Measurements from ENCODE around the gene KCND2.
"Not testable (repeated sequence)": the region's sequence is repeated elsewhere in the genome, so short reads cannot be mapped to it uniquely, and the experiment has no call there.

Gene KCND2

DNA sequence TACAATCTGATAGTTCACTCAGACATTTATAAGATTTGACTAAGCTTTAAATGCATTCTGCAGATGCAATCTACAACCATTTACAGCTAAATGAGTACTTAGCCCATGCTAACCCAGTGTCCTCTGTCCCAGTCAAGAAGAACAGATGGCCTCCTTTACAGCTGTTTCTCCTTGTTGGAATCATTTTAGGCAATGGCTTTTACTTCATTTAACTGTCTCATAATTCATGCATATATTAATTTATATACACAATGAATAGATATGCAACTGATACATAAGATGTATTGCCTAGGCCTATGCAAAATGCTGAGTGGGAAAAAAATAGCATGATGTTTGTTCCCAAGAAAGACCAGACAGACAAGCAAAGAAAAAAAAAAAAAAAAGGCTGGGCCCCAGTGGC, 502.8 kb downstream of the KCND2 start:
- in situ Hi-C loops (cut with MboI; ENCODE audit: low sequenced_read_pairs) = loop anchor here (25.0 kb wide), 1 partner anchor 312 kb away; no protein-coding TSS in a partner anchor
- H3K4me3 ChIP-seq = no peak overlapping the region

GRCh38 chr7:120779078-120779477, 506.1 kb downstream of the KCND2 start:
- not testable (repeated sequence) for H3K9me3 ChIP-seq; H3K4me1 ChIP-seq; H3K4me3 ChIP-seq; DNase-seq (ENCODE audit: low spot score in 2 of 2); H3K36me3 ChIP-seq (replicated peaks); H3K27me3 ChIP-seq (ENCODE audit: low read depth)
- in situ Hi-C loops (cut with MboI; ENCODE audit: low sequenced_read_pairs) = loop anchor here (25.0 kb wide), 1 partner anchor 308 kb away; no protein-coding TSS in a partner anchor

More for the DNA sequence above, 502.8 kb downstream of the KCND2 start:
- no peak for DNase-seq (ENCODE audit: low spot score in 2 of 2)
- H3K27me3 ChIP-seq (ENCODE audit: low read depth) = peaks cover 3% of the 10 kb centered on the region; the same call in 1 of the 2 replicates
- no peaks in the 10 kb centered on the region for H3K9me3 ChIP-seq
- H3K4me1 ChIP-seq = no peaks in the 10 kb centered on the region
- no peaks in the 10 kb centered on the region for H3K36me3 ChIP-seq (replicated peaks)

- not testable (repeated sequence) for H3K27me3 ChIP-seq (ENCODE audit: low read depth); H3K36me3 ChIP-seq (replicated peaks); DNase-seq (ENCODE audit: low spot score in 2 of 2); H3K4me3 ChIP-seq; H3K9me3 ChIP-seq; H3K4me1 ChIP-seq
- in situ Hi-C loops (cut with MboI; ENCODE audit: low sequenced_read_pairs) = loop anchor here (25.0 kb wide), 1 partner anchor 307 kb away; no protein-coding TSS in a partner anchor
Observed at GRCh38 chr7:120780451-120780850, 507.5 kb downstream of the KCND2 start.

- H3K4me1 ChIP-seq = no peaks in the 10 kb centered on the region
- H3K9me3 ChIP-seq = no peaks in the 10 kb centered on the region
- no peak for DNase-seq (ENCODE audit: low spot score in 2 of 2)
- H3K36me3 ChIP-seq (replicated peaks) = no peaks in the 10 kb centered on the region
- in situ Hi-C loops (cut with MboI; ENCODE audit: low sequenced_read_pairs) = loop anchor here (25.0 kb wide), 1 partner anchor 306 kb away; no protein-coding TSS in a partner anchor
- H3K4me3 ChIP-seq = no peak overlapping the region
- no peaks in the 10 kb centered on the region for H3K27me3 ChIP-seq (ENCODE audit: low read depth)
Observed at GRCh38 chr7:120780938-120781337, 508.0 kb downstream of the KCND2 start.

DNA sequence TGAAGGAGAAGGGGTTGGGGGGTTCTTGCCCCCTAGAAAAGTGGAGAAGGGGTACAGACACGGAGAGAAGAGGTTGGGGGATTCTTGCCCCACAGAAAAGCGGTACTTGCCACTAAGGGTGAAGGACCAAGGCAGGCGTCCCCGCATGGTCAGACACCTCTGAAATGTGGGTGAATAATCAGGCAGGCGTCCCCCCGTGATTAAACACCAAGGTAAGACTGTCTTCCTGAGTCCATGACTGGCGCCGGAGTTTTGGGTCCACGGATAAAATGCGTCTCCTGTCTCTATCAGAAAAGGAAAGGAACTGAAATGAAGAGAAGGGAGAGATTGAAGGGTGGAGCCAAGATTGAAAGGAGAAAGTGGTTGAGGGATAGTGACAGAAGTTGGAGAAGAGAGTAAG, 508.9 kb downstream of the KCND2 start:
- H3K4me1 ChIP-seq; DNase-seq (ENCODE audit: low spot score in 2 of 2); H3K36me3 ChIP-seq (replicated peaks); H3K4me3 ChIP-seq; H3K9me3 ChIP-seq; H3K27me3 ChIP-seq (ENCODE audit: low read depth): not testable (repeated sequence)
- in situ Hi-C loops (cut with MboI; ENCODE audit: low sequenced_read_pairs) = loop anchor here (25.0 kb wide), 1 partner anchor 305 kb away; no protein-coding TSS in a partner anchor

- in situ Hi-C loops (cut with MboI; ENCODE audit: low sequenced_read_pairs) = loop anchor here (25.0 kb wide), 1 partner anchor 304 kb away; no protein-coding TSS in a partner anchor
- no peaks in the 10 kb centered on the region for H3K27me3 ChIP-seq (ENCODE audit: low read depth)
- H3K36me3 ChIP-seq (replicated peaks) = no peaks in the 10 kb centered on the region
- H3K4me1 ChIP-seq = no peaks in the 10 kb centered on the region
- no peak for DNase-seq (ENCODE audit: low spot score in 2 of 2)
- no peaks in the 10 kb centered on the region for H3K9me3 ChIP-seq
- no peak overlapping the region for H3K4me3 ChIP-seq
Observed at GRCh38 chr7:120783273-120783672, 510.3 kb downstream of the KCND2 start.

DNA sequence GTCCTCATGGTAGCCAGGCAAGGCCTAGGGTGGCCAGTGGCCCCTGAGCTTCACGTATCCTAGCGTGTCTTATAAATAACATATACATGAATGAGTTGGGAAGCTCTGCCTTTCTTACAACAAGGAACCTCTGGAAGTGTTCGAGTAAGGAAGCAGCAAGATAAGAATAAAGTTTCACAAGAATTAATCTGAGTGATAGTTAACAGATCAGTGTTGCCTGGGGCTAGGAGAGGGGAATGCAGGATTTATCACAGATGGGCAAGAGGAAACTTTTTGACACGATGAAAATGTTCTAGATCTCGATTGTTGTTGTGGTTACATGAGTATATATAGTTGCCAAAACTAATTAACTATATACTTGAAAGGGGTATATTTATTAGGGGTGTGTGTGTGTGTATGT, 510.7 kb downstream of the KCND2 start:
- H3K27me3 ChIP-seq (ENCODE audit: low read depth) = no peaks in the 10 kb centered on the region
- no peak for DNase-seq (ENCODE audit: low spot score in 2 of 2)
- no peaks in the 10 kb centered on the region for H3K9me3 ChIP-seq
- H3K4me1 ChIP-seq = no peaks in the 10 kb centered on the region
- in situ Hi-C loops (cut with MboI; ENCODE audit: low sequenced_read_pairs) = loop anchor here (25.0 kb wide), 1 partner anchor 304 kb away; no protein-coding TSS in a partner anchor
- no peak overlapping the region for H3K4me3 ChIP-seq
- no peaks in the 10 kb centered on the region for H3K36me3 ChIP-seq (replicated peaks)

GRCh38 chr7:120785095-120785494, 512.1 kb downstream of the KCND2 start:
- no peak for DNase-seq (ENCODE audit: low spot score in 2 of 2)
- Histone ChIP-seq H3K36me3 (replicated peaks) (no peaks in the 10 kb centered on the region), H3K27me3 (ENCODE audit: low read depth) (no peaks in the 10 kb centered on the region), H3K9me3 (no peaks in the 10 kb centered on the region), H3K4me1 (no peaks in the 10 kb centered on the region), H3K4me3 (no peak overlapping the region)
- in situ Hi-C loops (cut with MboI; ENCODE audit: low sequenced_read_pairs) = loop anchor here (25.0 kb wide), 1 partner anchor 302 kb away; no protein-coding TSS in a partner anchor

DNA sequence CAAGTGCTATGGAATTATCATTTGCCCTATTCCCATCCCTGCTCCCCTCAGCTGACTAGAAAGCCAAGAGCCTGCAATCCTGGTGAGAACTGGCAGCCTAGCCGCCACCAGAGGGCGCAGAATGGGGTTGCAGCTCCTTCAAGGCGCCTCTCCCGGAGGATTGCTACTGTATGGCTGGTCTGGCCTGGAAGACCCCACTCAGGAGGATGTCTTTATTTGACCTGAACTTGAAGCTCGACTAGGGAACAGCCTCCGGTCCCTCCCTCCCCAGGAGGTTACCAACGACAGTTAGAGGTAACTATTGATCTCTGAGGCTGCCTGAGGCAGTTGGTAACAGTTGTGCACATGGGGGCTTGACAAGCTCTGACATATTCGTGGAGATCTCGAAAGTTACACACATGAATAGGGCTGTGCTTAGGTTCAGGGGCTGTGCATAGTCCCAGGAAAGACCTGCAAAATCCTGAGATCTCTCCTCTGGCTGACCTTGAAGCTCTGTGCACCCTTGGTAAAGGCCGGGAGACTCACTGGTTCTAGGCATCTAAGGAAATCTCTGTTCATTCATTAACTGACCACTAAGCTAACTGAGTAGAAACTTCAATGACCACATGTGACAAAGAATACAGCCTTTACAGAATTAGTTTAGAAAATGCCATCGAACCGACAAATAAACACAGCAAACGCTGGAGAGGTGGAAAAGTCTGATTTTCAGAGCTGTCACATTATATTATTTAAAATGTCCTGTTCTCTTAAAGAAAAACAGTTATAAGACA, 519.3 kb downstream of the KCND2 start:
- in situ Hi-C loops (cut with MboI; ENCODE audit: low sequenced_read_pairs) = loop anchor here (25.0 kb wide), 1 partner anchor 295 kb away; no protein-coding TSS in a partner anchor

DNA sequence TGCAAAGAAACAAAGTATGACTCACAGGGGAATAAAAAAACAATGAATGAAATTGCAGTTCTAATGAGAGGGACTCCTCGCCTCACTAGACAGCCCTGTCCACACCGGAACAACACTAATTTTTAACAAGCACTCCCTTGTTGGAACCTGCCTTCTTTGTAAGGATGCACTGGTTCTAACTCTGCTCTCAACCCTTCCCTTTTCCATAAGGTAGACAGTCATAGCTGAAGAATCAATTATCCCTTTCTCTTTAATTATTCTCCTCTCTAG, 519.8 kb downstream of the KCND2 start:
- DNase-seq (ENCODE audit: low spot score in 2 of 2) = no peak
- no peak overlapping the region for H3K4me3 ChIP-seq
- in situ Hi-C loops (cut with MboI; ENCODE audit: low sequenced_read_pairs) = loop anchor here (25.0 kb wide), 1 partner anchor 295 kb away; no protein-coding TSS in a partner anchor
- no peaks in the 10 kb centered on the region for H3K9me3 ChIP-seq
- H3K27me3 ChIP-seq (ENCODE audit: low read depth) = no peaks in the 10 kb centered on the region
- H3K36me3 ChIP-seq (replicated peaks) = no peaks in the 10 kb centered on the region
- H3K4me1 ChIP-seq = no peaks in the 10 kb centered on the region

More for the DNA sequence above, 519.3 kb downstream of the KCND2 start:
- Histone ChIP-seq H3K36me3 (replicated peaks) (no peaks in the 10 kb centered on the region), H3K9me3 (no peaks in the 10 kb centered on the region), H3K4me3 (no peak overlapping the region), H3K27me3 (ENCODE audit: low read depth) (no peaks in the 10 kb centered on the region), H3K4me1 (no peaks in the 10 kb centered on the region)
- peak; percentile 73 to 90 for DNase-seq (ENCODE audit: low spot score in 2 of 2)

- Histone ChIP-seq H3K4me3 (no peak overlapping the region), H3K9me3 (no peaks in the 10 kb centered on the region), H3K27me3 (ENCODE audit: low read depth) (no peaks in the 10 kb centered on the region), H3K36me3 (replicated peaks) (no peaks in the 10 kb centered on the region), H3K4me1 (no peaks in the 10 kb centered on the region)
- no peak for DNase-seq (ENCODE audit: low spot score in 2 of 2)
- in situ Hi-C loops (cut with MboI; ENCODE audit: low sequenced_read_pairs) = loop anchor here (25.0 kb wide), 1 partner anchor 294 kb away; no protein-coding TSS in a partner anchor
Observed at GRCh38 chr7:120793213-120793936, 520.4 kb downstream of the KCND2 start.

DNA sequence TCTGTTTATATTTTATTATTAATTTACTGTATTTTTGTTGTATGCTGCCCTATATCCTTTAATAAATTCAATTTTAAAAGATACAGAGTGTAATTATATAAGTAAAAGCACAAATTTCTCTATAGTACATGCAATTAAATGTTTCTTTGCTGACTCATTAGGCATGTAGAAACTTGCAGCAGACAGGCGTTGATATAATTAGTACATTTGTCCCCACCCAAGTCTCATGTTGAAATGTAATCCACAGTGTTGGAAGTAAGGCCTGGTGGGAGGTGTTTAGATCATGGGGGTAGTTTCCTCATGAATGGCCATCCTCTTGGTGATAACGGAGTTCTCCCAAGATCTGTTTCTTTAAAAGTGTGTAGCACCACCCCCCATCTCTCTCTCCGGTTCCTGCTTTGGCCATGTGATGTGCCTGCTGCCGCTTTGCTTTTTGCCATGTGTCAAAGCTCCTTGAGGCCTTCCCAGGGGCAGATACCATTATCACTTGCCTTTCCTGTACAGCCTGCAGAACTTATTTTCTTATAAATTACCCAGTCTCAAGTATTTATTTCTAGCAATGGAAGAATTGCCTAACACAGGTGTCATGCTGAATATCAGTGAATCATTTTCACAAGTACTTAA, 521.2 kb downstream of the KCND2 start:
- no peak overlapping the region for H3K4me3 ChIP-seq
- in situ Hi-C loops (cut with MboI; ENCODE audit: low sequenced_read_pairs) = loop anchor here (25.0 kb wide), 1 partner anchor 293 kb away; no protein-coding TSS in a partner anchor
- no peak for DNase-seq (ENCODE audit: low spot score in 2 of 2)

GRCh38 chr7:120797026-120797645, 524.2 kb downstream of the KCND2 start:
- Histone ChIP-seq H3K4me3 (no peak overlapping the region), H3K9me3 (no peaks in the 10 kb centered on the region), H3K4me1 (no peaks in the 10 kb centered on the region), H3K36me3 (replicated peaks) (no peaks in the 10 kb centered on the region), H3K27me3 (ENCODE audit: low read depth) (no peaks in the 10 kb centered on the region)
- DNase-seq (ENCODE audit: low spot score in 2 of 2) = no peak
- in situ Hi-C loops (cut with MboI; ENCODE audit: low sequenced_read_pairs) = loop anchor here (25.0 kb wide), 1 partner anchor 290 kb away; no protein-coding TSS in a partner anchor

More for the DNA sequence above, 521.2 kb downstream of the KCND2 start:
- no peaks in the 10 kb centered on the region for H3K9me3 ChIP-seq
- H3K27me3 ChIP-seq (ENCODE audit: low read depth) = no peaks in the 10 kb centered on the region
- H3K36me3 ChIP-seq (replicated peaks) = no peaks in the 10 kb centered on the region
- no peaks in the 10 kb centered on the region for H3K4me1 ChIP-seq
